Posterior cingulate gyrus (tissue), 11 donors: ENCODE data around the gene PRKCH.
A peak's percentile ranks its signal among the peaks of the same experiment; 100 is the strongest.
"Not testable (repeated sequence)": the region's sequence is repeated elsewhere in the genome, so short reads cannot be mapped to it uniquely, and the experiment has no call there.

ENCODE experiments used
- DNase-seq, 10 donors: peaks; one replicate each; pipeline versions ENCODE4 v3.0.0 to v3.0.0-alpha.2; 2020 to 2021; ENCODE audit warnings: mixed read lengths in 3 of 10
- intact Hi-C: fragments of 100-400 bp; cut with DNase I; formaldehyde crosslinking; loops from one replicate; pipeline ENCODE4 v1.15.1; 2023

PRKCH gene

DNA sequence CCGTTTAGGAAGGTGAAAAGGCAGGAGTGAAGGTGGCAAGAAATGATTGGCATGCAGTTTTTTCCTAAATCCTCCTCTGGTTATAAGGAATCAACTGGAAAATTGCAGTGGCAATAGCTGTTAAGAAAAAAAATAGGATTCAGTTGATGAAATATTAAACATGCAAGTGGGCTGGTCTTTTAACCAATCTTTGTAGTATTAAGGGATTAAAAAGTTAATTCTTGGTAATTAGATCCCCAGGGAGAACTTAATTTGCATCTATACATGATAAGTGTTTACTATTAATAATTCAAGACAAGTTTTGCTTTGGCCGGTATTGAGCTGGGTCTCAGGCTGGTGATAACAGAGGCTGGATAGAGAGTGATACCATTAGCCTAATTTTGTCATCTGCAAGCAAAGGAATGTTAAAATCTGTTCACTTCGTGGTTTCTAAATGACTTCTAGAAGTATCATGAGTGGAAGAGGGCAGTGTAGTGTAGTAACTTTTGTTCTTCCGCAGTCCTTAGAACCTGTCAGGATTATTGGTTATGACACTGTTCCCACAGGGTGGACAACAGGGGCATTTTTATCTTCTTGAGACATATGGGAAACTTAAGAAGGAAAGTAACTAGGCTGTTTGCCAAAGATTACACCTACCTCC, 118.5 kb downstream of the PRKCH start:
- intact Hi-C loops = loop anchor here (10.0 kb wide), 1 partner anchor 115 kb away; the partner anchor contains the start of gene PRKCH
- DNase-seq = no peak

DNA sequence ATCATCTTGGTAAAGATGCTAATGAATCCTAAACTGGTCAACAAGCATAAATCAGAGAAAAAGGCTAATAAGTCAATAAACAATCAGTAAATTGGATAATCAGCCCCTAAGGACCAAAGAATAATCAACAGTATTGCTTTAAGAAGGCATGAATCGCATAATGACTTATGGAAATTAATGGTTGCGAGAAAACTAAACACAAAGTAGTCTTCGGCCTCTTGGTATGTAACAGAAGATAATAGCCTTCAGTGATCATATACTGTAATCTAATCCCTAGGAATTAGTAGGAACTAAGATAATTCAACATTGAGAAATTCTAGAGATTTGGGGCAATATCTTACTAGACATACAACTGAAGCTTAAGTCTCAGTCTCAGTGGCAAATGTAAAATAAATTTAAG, 122.1 kb downstream of the PRKCH start:
- intact Hi-C loops = no loop called here
- DNase-seq = no peak

- intact Hi-C loops = no loop called here
- DNase-seq = no peak
Measured at GRCh38 chr14:61444215-61444768, 122.9 kb downstream of the PRKCH start.

DNA sequence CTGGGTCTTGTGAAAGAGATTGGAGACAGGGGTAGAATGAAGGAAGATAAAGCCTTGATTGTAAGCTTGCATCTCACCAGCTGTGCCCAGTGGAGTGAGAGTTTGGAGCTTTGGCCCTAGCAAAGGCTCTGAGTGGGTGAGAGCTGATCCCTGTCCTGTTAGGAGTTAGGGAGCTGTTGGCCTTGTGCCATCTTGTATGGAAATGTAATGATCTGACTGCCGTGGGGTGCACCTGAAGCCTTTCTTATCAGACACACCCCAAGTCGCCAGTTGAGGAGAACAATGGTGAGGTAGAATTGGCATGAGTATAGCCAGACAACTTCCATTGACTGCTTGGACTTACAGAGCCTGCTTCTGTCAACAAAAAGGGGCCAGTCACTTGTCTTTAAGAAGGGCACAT, 130.1 kb downstream of the PRKCH start:
- intact Hi-C loops = no loop called here

DNA sequence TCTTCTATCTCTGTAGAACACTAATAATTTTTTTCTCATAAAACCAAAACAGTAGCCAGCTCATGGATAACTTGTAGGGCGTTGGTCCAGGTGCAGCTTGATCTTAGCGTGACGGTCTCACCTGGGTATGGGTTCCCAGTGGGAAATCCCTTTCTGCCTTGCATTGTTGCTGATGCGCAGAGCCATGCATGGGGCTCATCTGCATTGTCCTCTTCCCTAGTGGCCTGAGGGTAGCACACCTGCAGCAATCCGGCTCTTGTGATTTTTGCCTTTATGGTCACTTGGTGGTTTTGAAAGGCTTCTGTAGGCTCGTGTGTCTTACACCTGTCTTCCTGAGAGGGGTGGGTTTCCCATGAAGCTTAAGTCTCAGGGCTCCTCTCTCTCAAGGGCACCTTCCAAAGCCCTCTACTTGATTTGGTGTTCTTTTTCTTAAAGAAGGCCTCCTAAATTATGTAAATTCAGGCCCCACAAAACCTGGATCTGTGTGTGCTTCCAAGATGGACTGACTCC, 130.6 kb downstream of the PRKCH start:
- intact Hi-C loops = no loop called here
- no peak for DNase-seq

More for the DNA sequence above, 130.1 kb downstream of the PRKCH start:
- no peak for DNase-seq

DNA sequence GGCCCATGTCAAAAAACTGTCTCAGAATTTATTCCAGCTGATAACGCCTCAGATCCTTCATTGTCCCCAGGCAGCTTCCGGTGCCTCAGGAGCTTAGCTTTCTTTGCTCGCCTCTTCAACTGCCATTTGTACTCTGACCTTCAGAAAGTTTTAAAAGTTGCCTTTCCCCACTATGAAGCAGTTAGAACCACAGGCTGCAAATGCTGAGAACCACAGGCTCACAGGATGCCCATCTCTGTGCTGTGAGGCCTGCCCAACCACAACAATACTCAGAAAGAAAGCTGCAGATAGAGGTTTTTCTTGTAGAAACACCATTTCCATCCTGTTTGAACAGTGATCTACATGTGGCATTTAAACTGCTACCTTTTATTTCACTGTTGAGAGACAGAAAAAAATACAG, 131.1 kb downstream of the PRKCH start:
- no peak for DNase-seq
- intact Hi-C loops = no loop called here

GRCh38 chr14:61453103-61453767, 131.9 kb downstream of the PRKCH start:
- intact Hi-C loops = no loop called here
- DNase-seq = no peak

DNA sequence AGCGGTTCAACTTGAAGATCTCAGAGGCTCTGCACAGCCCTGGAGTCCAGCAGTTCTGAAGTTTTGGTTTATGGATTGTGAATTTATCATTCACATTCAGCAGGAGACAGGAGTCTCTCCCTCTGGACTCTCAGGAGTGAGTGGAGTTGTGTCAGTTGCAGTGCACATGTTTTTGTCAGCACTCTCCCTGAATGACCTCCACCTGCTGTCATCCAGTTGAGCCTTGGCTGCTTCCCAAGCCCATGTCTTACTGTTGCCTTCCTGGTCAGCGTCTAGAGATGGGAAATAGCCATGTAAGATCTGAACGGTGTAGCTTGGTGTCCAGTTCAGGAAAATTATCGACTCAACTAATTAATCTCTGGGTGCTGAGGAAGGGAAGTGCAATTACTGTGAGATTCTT, 133.2 kb downstream of the PRKCH start:
- intact Hi-C loops = no loop called here
- no peak for DNase-seq

GRCh38 chr14:61455351-61455750, 134.0 kb downstream of the PRKCH start:
- no peak for DNase-seq
- intact Hi-C loops = no loop called here

GRCh38 chr14:61456720-61457119, 135.3 kb downstream of the PRKCH start:
- DNase-seq = peak; percentile 46 to 95 (median 84)
- intact Hi-C loops = no loop called here

DNA sequence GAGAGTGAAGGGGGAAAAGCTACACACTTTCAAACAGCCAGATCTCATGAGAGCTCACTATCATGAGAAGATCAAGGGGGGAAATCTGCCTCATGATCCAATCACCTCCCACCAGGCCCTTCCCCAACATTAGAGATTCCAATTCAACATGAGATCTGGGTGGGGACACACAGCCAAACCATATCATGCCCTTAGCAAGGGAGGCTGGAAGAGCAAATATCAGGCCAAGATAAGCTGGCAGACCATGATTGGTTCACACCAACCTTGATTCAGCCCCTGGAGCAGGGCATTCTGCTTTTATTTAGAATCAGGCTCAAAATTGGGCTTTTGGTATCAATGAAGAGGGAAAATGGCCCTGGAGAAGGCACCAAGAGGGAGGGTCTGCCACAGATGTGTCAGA, 137.4 kb downstream of the PRKCH start:
- no peak for DNase-seq
- intact Hi-C loops = no loop called here

DNA sequence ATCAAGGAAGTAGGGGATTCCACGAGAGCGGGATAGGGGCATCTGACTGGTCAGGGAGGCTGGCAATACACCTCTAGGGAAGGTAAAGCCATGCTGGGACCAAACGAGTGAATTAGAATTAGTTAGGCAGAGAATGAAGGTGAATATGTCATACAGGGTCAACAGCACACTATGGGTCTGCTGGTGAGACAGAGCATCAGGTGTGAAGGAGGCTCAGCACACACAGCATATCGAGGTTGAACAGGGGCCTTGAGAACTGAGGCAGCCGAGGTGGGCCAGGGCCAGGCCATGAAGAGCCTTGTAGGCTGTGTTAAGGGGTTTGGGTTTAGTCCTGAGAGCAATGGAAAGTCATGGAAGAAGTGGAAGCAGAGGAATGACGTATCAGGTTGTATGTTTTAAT, 137.8 kb downstream of the PRKCH start:
- DNase-seq = no peak

DNA sequence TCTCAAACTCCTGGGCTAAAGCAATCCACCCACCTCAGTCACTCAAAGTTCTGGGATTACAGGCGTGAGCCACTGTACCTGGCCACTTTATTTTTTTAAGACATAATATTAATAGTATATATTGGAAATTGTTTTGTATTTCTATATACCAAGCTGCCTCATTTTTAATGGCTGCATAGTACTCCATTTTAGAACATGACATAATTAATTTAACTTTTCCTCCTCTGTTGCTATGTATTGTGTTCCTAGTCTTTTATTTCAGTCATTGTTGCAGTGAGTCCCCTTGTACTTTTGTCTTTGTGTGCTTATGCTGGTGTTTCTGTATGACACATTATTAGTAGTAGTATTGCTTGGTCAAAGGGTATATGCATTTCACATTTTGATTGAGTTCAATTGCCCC, 138.7 kb downstream of the PRKCH start:
- intact Hi-C loops = loop anchor here (2.0 to 5.0 kb wide), 2 partner anchors 271 to 667 kb away; no protein-coding TSS in a partner anchor
- no peak for DNase-seq

More for the DNA sequence above, 137.8 kb downstream of the PRKCH start:
- intact Hi-C loops = no loop called here

DNA sequence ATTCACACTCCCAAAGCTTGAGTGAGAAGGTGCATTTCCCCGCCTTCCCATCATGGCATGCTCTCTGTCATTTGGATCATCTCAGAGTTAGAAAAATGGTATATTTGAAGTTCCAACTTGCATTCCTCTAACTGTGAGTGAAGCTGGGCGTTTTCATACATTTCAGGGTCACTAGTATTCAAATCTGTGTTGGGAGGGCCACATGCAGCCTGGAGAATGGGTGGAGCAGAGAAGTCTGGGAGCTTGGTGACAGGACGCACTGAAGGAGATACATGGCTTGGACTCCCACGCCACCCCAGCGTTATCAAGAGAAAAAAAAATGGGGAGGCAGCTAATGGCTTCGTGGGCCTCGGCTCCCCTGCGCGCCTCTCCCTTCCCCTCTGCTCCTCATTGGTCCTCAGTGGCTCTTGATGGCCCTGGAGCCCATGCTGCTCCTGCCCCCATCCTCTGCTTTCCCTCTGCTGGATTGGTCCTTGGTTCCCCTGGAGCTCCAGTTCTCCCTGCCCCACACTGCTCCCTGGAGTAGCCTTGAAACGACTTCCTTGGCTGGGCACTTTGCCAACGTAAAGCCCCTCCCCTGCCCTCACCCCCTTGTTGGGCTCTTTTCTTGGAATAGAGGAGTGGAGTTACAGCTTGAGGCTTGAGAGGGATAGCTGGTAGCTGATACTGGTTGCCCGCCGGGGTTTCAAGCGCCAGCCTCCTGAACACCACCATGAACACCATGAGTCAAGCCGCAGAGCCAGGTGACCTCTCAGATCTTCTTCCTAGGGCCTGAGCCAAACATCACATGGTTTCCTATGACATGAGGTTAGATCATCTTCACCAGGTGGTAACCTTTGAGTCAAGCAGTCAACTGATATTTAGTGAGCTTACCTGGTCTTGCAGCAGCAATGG, 139.6 kb downstream of the PRKCH start:
- intact Hi-C loops = loop anchor here (1.0 to 5.0 kb wide), 3 partner anchors 270 to 666 kb away; no protein-coding TSS in a partner anchor
- peak in 1 of 10 donors; percentile 7 for DNase-seq

DNA sequence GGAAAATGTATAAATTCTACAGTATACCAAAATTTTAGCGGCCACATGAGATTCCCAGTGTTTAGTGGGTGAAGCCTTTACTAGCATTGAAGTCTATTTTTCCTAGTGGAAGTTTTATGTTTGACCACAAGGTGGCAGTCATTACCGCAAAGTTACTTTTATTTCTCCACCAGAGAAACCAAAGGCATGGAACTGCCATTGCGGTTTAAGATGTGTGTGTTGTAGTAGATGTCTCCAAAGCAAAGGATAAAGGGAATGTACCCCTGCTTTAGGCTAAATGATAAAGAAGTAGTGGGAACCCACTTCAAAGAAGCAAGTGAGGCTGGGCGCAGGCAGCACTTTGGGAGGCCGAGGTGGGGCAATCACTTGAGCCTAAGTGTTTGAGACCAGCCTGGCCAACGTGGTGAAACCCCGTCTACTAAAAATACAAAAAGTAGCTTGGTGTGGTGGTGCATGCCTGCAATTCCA, 140.5 kb downstream of the PRKCH start:
- DNase-seq = no peak

GRCh38 chr14:61462566-61463193, 141.3 kb downstream of the PRKCH start:
- intact Hi-C loops = loop anchor here (5.0 kb wide), 1 partner anchor 665 kb away; no protein-coding TSS in a partner anchor
- DNase-seq = no peak

More for the DNA sequence above, 140.5 kb downstream of the PRKCH start:
- intact Hi-C loops = loop anchor here (1.0 to 5.0 kb wide), 3 partner anchors 269 to 665 kb away; no protein-coding TSS in a partner anchor

- intact Hi-C loops = loop anchor here (5.0 kb wide), 1 partner anchor 664 kb away; no protein-coding TSS in a partner anchor
- no peak for DNase-seq
Measured at GRCh38 chr14:61463664-61464285, 142.4 kb downstream of the PRKCH start.

GRCh38 chr14:61464539-61465320, 143.4 kb downstream of the PRKCH start:
- not testable (repeated sequence) for DNase-seq
- intact Hi-C loops = loop anchor here (5.0 kb wide), 1 partner anchor 663 kb away; no protein-coding TSS in a partner anchor
